Erythroblast (primary cell): Measurements from ENCODE around the gene NEUROD2.

Source experiments
- GATA1 ChIP-seq: IDR thresholded peaks from 2 replicates; pipeline ENCODE4 v1.6.1; 2011; ENCODE audit warnings: low read depth, mild to moderate bottlenecking, control low read depth, low read length, moderate library complexity
- POLR2A ChIP-seq: IDR thresholded peaks from 2 replicates; pipeline ENCODE4 v1.6.1; 2011; ENCODE audit warnings: mild to moderate bottlenecking, low read length

GRCh38 chr17:39636927-39637736, 29.4 kb upstream of the NEUROD2 start, which contains the start of gene STARD3:
- TF ChIP-seq POLR2A (peak; percentile 67), GATA1 (no peak)
